Osteocyte (in vitro differentiated cells): ENCODE measurements around the gene IFI35. TPM values are rescaled to one million over a fixed set of nuclear protein-coding genes. Genes with fewer than 3 reads are reported as not detected.

Source experiments
- DNase-seq: peaks from one replicate; pipeline ENCODE4 v3.0.0; 2021; ENCODE audit warnings: mixed read lengths; ENCODE audit not compliant: unreplicated experiment; ENCODE audit errors: extremely low spot score
- H3K27ac Mint-ChIP-seq: one replicate; pipeline ENCODE4 v1.8.0; 2021; ENCODE audit warnings: mild to moderate bottlenecking, mixed read lengths; ENCODE audit not compliant: unreplicated experiment
- H3K27me3 Mint-ChIP-seq: one replicate; pipeline ENCODE4 v1.8.0; 2021; ENCODE audit warnings: mixed read lengths; ENCODE audit not compliant: unreplicated experiment
- H3K36me3 Mint-ChIP-seq: one replicate; pipeline ENCODE4 v1.8.0; 2021; ENCODE audit warnings: mixed read lengths; ENCODE audit not compliant: unreplicated experiment
- H3K4me1 Mint-ChIP-seq: one replicate; pipeline ENCODE4 v1.8.0; 2021; ENCODE audit warnings: mixed read lengths; ENCODE audit not compliant: unreplicated experiment
- H3K4me3 Mint-ChIP-seq: one replicate; pipeline ENCODE4 v1.8.0; 2021; ENCODE audit warnings: mild to moderate bottlenecking, moderate library complexity, mixed read lengths; ENCODE audit not compliant: unreplicated experiment
- H3K9me3 Mint-ChIP-seq: one replicate; pipeline ENCODE4 v1.8.0; 2021; ENCODE audit warnings: mixed read lengths; ENCODE audit not compliant: unreplicated experiment
- total RNA-seq: library from RNA; stranded (reverse); gene quantifications from 2 replicates; pipeline ENCODE4 v1.2.1, GENCODE V29; 2021
- TF ChIP-seq, protein P1 (sequence below): fragments of 200-600 bp; sonication (generic); IDR thresholded peaks from 2 replicates; pipeline ENCODE4 v1.5.0; 2021; ENCODE audit warnings: antibody characterized with exemption, mild to moderate bottlenecking, moderate library complexity

The IFI35 gene
- total RNA-seq, 1 donor from 2014 or later = 34.4 TPM

DNA sequence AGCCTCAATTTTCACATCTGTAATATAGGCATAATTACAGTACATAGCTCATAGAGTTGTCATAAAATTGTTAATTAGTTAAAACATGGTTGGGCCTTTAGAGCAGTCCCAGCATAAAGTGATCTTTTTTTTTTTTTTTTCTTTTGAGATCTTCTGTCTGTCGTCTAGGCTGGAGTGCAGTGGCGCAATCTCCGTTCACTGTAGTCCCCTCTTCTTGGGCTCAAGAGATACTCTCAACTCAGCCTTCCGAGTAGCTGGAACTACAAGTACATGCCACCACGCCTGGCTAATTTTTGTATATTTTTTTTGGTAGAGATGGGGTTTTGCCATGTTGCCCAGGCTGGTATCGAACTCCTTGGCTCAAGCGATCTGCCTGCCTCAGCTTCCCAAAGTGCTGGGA lies 49.5 kb downstream of the IFI35 start:
- Mint-ChIP-seq H3K27ac (no peak overlapping the region), H3K9me3 (no peaks in the 10 kb centered on the region), H3K4me1 (no peaks in the 10 kb centered on the region), H3K4me3 (no peak overlapping the region), H3K27me3 (no peaks in the 10 kb centered on the region), H3K36me3 (no peaks in the 10 kb centered on the region)
- TF ChIP-seq, protein P1, sequence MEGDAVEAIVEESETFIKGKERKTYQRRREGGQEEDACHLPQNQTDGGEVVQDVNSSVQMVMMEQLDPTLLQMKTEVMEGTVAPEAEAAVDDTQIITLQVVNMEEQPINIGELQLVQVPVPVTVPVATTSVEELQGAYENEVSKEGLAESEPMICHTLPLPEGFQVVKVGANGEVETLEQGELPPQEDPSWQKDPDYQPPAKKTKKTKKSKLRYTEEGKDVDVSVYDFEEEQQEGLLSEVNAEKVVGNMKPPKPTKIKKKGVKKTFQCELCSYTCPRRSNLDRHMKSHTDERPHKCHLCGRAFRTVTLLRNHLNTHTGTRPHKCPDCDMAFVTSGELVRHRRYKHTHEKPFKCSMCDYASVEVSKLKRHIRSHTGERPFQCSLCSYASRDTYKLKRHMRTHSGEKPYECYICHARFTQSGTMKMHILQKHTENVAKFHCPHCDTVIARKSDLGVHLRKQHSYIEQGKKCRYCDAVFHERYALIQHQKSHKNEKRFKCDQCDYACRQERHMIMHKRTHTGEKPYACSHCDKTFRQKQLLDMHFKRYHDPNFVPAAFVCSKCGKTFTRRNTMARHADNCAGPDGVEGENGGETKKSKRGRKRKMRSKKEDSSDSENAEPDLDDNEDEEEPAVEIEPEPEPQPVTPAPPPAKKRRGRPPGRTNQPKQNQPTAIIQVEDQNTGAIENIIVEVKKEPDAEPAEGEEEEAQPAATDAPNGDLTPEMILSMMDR = no peak
- DNase-seq = no peak

DNA sequence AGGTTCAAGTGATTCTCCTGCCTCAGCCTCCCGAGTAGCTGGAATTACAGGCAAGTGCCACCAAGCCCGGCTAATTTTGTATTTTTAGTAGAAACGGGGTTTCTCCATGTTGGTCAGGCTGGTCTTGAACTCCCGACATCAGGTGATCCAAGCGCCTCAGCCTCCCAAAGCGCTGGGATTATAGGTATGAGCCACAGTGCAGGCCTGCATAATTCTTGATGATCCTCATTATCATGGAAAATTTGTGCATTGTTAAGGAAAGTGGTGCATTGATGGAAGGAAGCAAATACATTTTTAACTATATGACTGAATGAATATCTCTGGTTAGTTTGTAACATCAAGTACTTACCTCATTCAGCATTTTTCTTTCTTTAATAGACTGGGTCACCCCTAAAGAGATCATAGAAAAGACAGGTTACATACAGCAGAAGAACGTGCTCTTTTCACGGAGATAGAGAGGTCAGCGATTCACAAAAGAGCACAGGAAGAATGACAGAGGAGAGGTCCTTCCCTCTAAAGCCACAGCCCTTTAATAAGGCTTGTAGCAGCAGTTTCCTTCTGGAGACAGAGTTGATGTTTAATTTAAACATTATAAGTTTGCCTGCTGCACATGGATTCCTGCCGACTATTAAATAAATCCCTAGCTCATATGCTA lies 56.5 kb downstream of the IFI35 start:
- TF ChIP-seq, protein P1 = no peak
- Mint-ChIP-seq H3K36me3 (peaks cover 2% of the 10 kb centered on the region), H3K27me3 (no peaks in the 10 kb centered on the region), H3K9me3 (no peaks in the 10 kb centered on the region), H3K4me1 (no peaks in the 10 kb centered on the region), H3K27ac (no peak overlapping the region), H3K4me3 (no peak overlapping the region)
- DNase-seq = peak; percentile 10

Other genes with a start within 250 kb of the IFI35 start
- gene RAMP2, start 245.6 kb upstream of the IFI35 start, total RNA-seq = 1.6 and 2.4 TPM in 2 replicates
- 63.9 and 66.1 TPM in 2 replicates for gene VPS25, start 233.3 kb upstream of the IFI35 start, total RNA-seq
- gene WNK4, start 226.2 kb upstream of the IFI35 start, total RNA-seq = 0.16 TPM in 2 replicates
- gene COA3, start 208.1 kb upstream of the IFI35 start, total RNA-seq = 51.2 and 51.5 TPM in 2 replicates
- gene CNTD1, start 207.9 kb upstream of the IFI35 start, total RNA-seq = 0.31 and 0.51 TPM in 2 replicates
- 68.1 and 69.1 TPM in 2 replicates for gene BECN1, start 182.5 kb upstream of the IFI35 start, total RNA-seq
- gene PSME3, start 173.4 kb upstream of the IFI35 start, total RNA-seq = 111 and 121 TPM in 2 replicates
- gene AOC2, start 162.2 kb upstream of the IFI35 start, total RNA-seq = 1.8 and 2.2 TPM in 2 replicates
- 1.1 and 1.3 TPM in 2 replicates for gene AOC3, start 155.6 kb upstream of the IFI35 start, total RNA-seq
- not detected in 2 replicates for gene G6PC1, start 106.0 kb upstream of the IFI35 start, total RNA-seq
- gene AARSD1, start 42.3 kb upstream of the IFI35 start, total RNA-seq = 44.5 and 50.6 TPM in 2 replicates
- gene PTGES3L, start 26.7 kb upstream of the IFI35 start, total RNA-seq = 0.35 and 0.50 TPM in 2 replicates
- gene RUNDC1, start 26.2 kb upstream of the IFI35 start, total RNA-seq = 11.7 and 12.5 TPM in 2 replicates
- gene RPL27, start 8.4 kb upstream of the IFI35 start, total RNA-seq = 956 and 1,010 TPM in 2 replicates
- 439 and 505 TPM in 2 replicates for gene VAT1, start 15.6 kb downstream of the IFI35 start, total RNA-seq
- 0.91 and 1.5 TPM in 2 replicates for gene RND2, start 18.4 kb downstream of the IFI35 start, total RNA-seq
- 6.8 and 7.3 TPM in 2 replicates for gene BRCA1, start 118.6 kb downstream of the IFI35 start, total RNA-seq
- gene NBR1, start 164.4 kb downstream of the IFI35 start, total RNA-seq = 102 and 104 TPM in 2 replicates
- 7.2 and 9.0 TPM in 2 replicates for gene TMEM106A, start 205.1 kb downstream of the IFI35 start, total RNA-seq
- not detected in 2 replicates for gene CCDC200, start 221.8 kb downstream of the IFI35 start, total RNA-seq
- gene RNU2-1, start 227.2 kb downstream of the IFI35 start, total RNA-seq = 5,002 and 5,011 TPM in 2 replicates